ENCODE measurements around the gene PRX.

PRX gene

DNA sequence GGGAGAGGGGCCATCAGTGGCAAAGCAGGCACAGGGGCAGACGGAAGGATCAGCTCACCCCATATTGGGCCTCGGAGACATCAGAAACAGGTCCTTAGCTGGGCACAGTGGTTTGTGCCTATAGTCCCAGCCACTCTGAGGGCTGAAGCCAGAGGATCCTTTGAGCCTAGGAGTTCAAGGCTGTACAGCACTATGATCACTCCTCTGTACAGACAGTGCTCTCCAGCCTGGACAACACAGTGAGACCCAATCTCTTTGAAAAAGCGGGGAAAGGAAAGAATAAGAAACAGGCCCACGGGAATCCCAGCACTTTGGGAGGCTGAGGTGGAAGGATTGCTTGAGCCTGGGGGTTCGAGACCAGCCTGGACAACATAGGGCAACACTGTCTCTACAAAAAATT, 6.6 kb upstream of the PRX start:
- Histone ChIP-seq H3K4me3 (no peak overlapping the region), H3K36me3 (peaks cover 10 to 13% (median 11%) of the 10 kb centered on the region in 3 donors), H3K27ac (no peak overlapping the region), H3K4me1 (peaks cover 0 to 39% (median 34%) of the 10 kb centered on the region in 4 donors), H3K27me3 (no peaks in the 10 kb centered on the region), H3K9me3 (no peaks in the 10 kb centered on the region)
- intact Hi-C loops (cut with DNase I; ENCODE audit: low total_unique reads) = loop anchor here (2.0 to 5.0 kb wide), 2 partner anchors 27 to 67 kb away; no protein-coding TSS in a partner anchor
- no peak for DNase-seq
- TF ChIP-seq, protein P1, sequence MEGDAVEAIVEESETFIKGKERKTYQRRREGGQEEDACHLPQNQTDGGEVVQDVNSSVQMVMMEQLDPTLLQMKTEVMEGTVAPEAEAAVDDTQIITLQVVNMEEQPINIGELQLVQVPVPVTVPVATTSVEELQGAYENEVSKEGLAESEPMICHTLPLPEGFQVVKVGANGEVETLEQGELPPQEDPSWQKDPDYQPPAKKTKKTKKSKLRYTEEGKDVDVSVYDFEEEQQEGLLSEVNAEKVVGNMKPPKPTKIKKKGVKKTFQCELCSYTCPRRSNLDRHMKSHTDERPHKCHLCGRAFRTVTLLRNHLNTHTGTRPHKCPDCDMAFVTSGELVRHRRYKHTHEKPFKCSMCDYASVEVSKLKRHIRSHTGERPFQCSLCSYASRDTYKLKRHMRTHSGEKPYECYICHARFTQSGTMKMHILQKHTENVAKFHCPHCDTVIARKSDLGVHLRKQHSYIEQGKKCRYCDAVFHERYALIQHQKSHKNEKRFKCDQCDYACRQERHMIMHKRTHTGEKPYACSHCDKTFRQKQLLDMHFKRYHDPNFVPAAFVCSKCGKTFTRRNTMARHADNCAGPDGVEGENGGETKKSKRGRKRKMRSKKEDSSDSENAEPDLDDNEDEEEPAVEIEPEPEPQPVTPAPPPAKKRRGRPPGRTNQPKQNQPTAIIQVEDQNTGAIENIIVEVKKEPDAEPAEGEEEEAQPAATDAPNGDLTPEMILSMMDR (IDR thresholded peaks at IDR 0.05) = no peak

DNA sequence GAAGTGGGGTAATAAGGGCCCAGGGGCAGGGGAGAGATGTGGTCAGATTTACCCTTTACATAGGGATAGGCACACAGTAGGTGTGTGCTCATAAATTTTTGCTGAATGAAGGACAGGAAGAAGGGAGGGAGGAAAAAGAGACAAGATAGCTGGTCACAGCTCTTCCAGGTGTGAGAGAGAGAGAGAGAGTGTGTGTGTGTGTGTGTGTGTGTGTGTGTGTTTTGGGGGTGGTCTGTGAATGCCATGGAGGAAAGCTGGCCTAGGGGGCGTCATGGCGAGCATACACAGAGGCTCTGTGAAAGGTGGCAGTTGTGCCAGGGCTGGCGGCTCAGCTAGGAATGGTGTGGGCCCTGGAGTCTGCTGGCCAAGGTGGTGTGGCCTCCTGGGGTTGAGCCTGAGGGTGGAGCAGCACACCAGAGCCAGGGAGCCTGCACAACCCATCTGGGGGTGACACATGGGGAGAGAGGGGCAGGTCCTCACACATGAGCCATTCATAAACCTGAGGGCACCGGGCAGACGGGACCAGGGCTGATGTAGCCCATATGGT, 6.0 kb upstream of the PRX start:
- no peak for DNase-seq
- Histone ChIP-seq H3K27ac (no peak overlapping the region), H3K4me1 (peaks cover 0 to 34% (median 30%) of the 10 kb centered on the region in 4 donors), H3K27me3 (no peaks in the 10 kb centered on the region), H3K9me3 (no peaks in the 10 kb centered on the region), H3K36me3 (peaks cover 10 to 13% (median 11%) of the 10 kb centered on the region in 3 donors), H3K4me3 (no peak overlapping the region)
- intact Hi-C loops (cut with DNase I; ENCODE audit: low total_unique reads) = loop anchor here (2.0 to 5.0 kb wide), 2 partner anchors 28 to 67 kb away; no protein-coding TSS in a partner anchor
- TF ChIP-seq, protein P1 (IDR thresholded peaks at IDR 0.05) = no peak

DNA sequence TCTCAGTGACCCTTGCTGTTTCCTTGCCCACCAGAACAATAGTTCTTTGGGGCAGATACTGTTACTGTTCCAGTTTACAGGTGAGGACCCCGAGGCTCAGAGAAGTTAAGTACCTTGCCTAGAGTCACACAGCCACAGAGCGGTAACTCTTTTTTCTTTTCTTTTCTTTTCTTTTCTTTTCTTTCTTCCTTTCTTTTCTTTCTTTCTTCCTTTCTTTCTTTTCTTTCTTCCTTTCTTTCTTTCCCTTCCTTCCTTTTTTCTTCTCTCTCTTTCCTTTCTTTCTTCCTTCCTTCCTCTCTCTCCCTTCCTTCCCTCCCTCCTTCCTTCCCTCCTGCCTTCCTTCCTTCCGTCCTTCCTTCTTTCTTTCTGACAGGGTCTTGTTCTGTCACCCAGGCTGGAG, 4.9 kb upstream of the PRX start:
- Histone ChIP-seq H3K36me3 (peaks cover 7 to 8% (median 8%) of the 10 kb centered on the region in 3 donors), H3K4me3 (no peak overlapping the region), H3K4me1 (peaks cover 0 to 23% (median 19%) of the 10 kb centered on the region in 4 donors), H3K27me3 (no peaks in the 10 kb centered on the region), H3K9me3 (no peaks in the 10 kb centered on the region), H3K27ac (no peak overlapping the region)
- no peak for DNase-seq
- TF ChIP-seq, protein P1 (IDR thresholded peaks at IDR 0.05) = no peak
- intact Hi-C loops (cut with DNase I; ENCODE audit: low total_unique reads) = loop anchor here (2.0 to 5.0 kb wide), 2 partner anchors 29 to 66 kb away; no protein-coding TSS in a partner anchor

DNA sequence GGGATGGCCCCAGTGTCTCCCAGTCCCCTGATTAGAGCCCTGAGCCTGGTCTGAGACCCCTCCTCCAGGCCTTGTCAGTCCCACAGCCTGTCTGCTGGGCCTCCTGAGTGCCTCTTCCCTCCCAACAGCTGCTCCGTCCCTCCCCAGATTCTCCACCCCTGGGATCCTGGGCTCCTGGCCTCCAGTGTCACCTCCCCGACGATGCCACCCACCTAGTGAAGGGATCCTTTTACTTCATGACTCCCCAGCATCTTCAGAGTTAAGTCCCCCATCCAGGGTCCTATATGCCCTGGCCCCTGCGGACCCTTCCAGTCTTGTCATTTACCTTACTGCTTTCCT, 4.4 kb upstream of the PRX start:
- intact Hi-C loops (cut with DNase I; ENCODE audit: low total_unique reads) = loop anchor here (5.0 kb wide), 1 partner anchor 65 kb away; no protein-coding TSS in a partner anchor
- peaks cover 3% of the 10 kb centered on the region in 3 donors for H3K36me3 ChIP-seq
- TF ChIP-seq, protein P1 (IDR thresholded peaks at IDR 0.05) = no peak
- peak overlapping the region; percentile 37 to 45 for H3K27ac ChIP-seq
- no peaks in the 10 kb centered on the region for H3K27me3 ChIP-seq
- no peak for DNase-seq
- H3K4me3 ChIP-seq = no peak overlapping the region
- peaks cover 0 to 18% (median 15%) of the 10 kb centered on the region in 4 donors for H3K4me1 ChIP-seq
- H3K9me3 ChIP-seq = no peaks in the 10 kb centered on the region

DNA sequence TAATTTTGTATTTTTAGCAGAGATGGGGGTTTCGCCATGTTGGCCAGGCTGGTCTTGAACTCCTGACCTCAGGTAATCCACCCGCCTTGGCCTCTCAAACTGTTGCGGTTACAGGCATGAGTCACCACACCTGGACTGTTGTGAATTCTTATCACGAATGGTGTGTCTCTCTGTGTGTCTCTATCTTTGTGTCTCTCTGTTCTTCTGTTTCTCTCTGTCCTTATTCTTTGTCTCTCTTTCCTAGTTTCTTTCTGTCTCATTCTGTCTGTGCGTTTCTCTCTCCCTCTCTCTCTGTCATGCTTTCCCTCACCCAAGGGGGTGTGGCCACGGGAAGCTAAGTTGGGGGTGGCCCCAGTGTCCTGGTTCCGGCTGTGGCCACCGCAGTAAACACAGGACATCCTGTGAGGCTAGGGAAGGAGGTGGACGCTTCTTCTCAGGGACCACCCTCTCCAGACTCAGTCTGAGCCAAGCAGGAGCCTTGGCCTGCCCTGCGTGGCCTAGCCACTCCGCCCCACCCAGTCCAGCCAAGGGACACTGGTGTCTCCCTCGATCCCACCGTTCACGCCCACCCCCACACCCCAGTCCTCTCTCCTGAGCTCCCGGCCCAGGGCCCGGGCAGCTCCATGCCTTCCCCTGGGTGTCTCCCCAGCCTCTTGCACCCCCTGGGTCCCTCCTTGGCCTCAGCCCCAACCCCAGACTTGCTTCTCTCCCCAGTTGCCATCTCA, 3.9 kb upstream of the PRX start:
- Histone ChIP-seq H3K36me3 (no peaks in the 10 kb centered on the region), H3K4me1 (peaks cover 0 to 14% (median 10%) of the 10 kb centered on the region in 4 donors), H3K27me3 (no peaks in the 10 kb centered on the region), H3K9me3 (no peaks in the 10 kb centered on the region), H3K27ac (peak overlapping the region; percentile 37 to 45), H3K4me3 (no peak overlapping the region)
- intact Hi-C loops (cut with DNase I; ENCODE audit: low total_unique reads) = loop anchor here (5.0 kb wide), 1 partner anchor 65 kb away; no protein-coding TSS in a partner anchor
- TF ChIP-seq, protein P1 (IDR thresholded peaks at IDR 0.05) = no peak
- peak in 1 of 2 donors; percentile 62 for DNase-seq
